NOMO-1 treated with DMSO at 0.1 percent for 48 hours (cell line): Measurements from ENCODE around the gene RAB44.
A peak's percentile ranks its signal among the peaks of the same experiment; 100 is the strongest.
"Not testable (repeated sequence)": the region's sequence is repeated elsewhere in the genome, so short reads cannot be mapped to it uniquely, and the experiment has no call there.

Source experiments
- DNase-seq: peaks from one replicate; lab custom pipeline; 2025; ENCODE audit not compliant: unreplicated experiment; lab: John Stamatoyannopoulos, UW

The RAB44 gene

GRCh38 chr6:36697481-36697903, at the start of gene RAB44:
RAB44 (plus strand) TSS chr6:36697826; CDS start chr6:36704236, 6,410 bp downstream.
- DNase-seq, result peak; percentile 89

GRCh38 chr6:36649086-36649485, 48.5 kb upstream of the RAB44 start:
- DNase-seq, result no peak

GRCh38 chr6:36649701-36650484, 47.7 kb upstream of the RAB44 start:
- peak; percentile 57 for DNase-seq

- peak; percentile 95 for DNase-seq
Observed at GRCh38 chr6:36650848-36651478, 46.7 kb upstream of the RAB44 start.

GRCh38 chr6:36651659-36652379, 45.8 kb upstream of the RAB44 start:
- peak; percentile 61 for DNase-seq

GRCh38 chr6:36654469-36654868, 43.2 kb upstream of the RAB44 start:
- DNase-seq, result not testable (repeated sequence)

- no peak for DNase-seq
Observed at GRCh38 chr6:36655085-36655724, 42.4 kb upstream of the RAB44 start.

GRCh38 chr6:36656441-36656840, 41.2 kb upstream of the RAB44 start:
- no peak for DNase-seq

GRCh38 chr6:36657271-36657670, 40.4 kb upstream of the RAB44 start:
- DNase-seq, result no peak

- DNase-seq, result no peak
Observed at GRCh38 chr6:36657942-36658544, 39.6 kb upstream of the RAB44 start.

GRCh38 chr6:36659271-36659670, 38.4 kb upstream of the RAB44 start:
- no peak for DNase-seq

GRCh38 chr6:36660771-36661471, 36.7 kb upstream of the RAB44 start:
- DNase-seq, result no peak

GRCh38 chr6:36662380-36662779, 35.2 kb upstream of the RAB44 start:
- no peak for DNase-seq

GRCh38 chr6:36662827-36663256, 34.8 kb upstream of the RAB44 start:
- no peak for DNase-seq

GRCh38 chr6:36663504-36664446, 33.9 kb upstream of the RAB44 start:
- DNase-seq, result no peak

GRCh38 chr6:36665180-36665579, 32.4 kb upstream of the RAB44 start:
- no peak for DNase-seq

- DNase-seq, result no peak
Observed at GRCh38 chr6:36666287-36666686, 31.3 kb upstream of the RAB44 start.

GRCh38 chr6:36666826-36667591, 30.6 kb upstream of the RAB44 start:
- peak; percentile 77 for DNase-seq
